K562 (cell line): ENCODE measurements around the gene RTN4. TPM values are rescaled to one million over a fixed set of nuclear protein-coding genes. Genes with fewer than 3 reads are reported as not detected.

Experiments
- BACH1 ChIP-seq: fragments of 200-800 bp; sonication (Bioruptor generic); IDR thresholded peaks from 2 replicates; pipeline ENCODE4 v1.6.1; 2016; ENCODE audit warnings: missing genetic modification characterization, missing compliant biosample characterization
- CHD7 ChIP-seq: fragments of 200-600 bp; sonication (generic); IDR thresholded peaks from one replicate; pipeline ENCODE4 v1.6.1; 2012; ENCODE audit warnings: mild to moderate bottlenecking, low read depth, low read length, inconsistent platforms
- CTBP1 ChIP-seq: fragments of 450-650 bp; IDR thresholded peaks from 2 replicates; pipeline ENCODE4 v1.6.1; 2016; ENCODE audit warnings: borderline replicate concordance
- ETS2 ChIP-seq: IDR thresholded peaks from 2 replicates; pipeline ENCODE4 v1.6.1; 2016; ENCODE audit warnings: borderline replicate concordance, missing genetic modification characterization, mild to moderate bottlenecking, moderate library complexity, missing compliant biosample characterization; ENCODE audit not compliant: poor library complexity, severe bottlenecking
- FOXJ3 ChIP-seq: sonication (generic); formaldehyde crosslinking; IDR thresholded peaks from 2 replicates; pipeline ENCODE4 v1.4.0; 2020; ENCODE audit warnings: mild to moderate bottlenecking, missing genetic modification reagents
- HDAC1 ChIP-seq, 2 experiments: fragments of 450-650 bp; IDR thresholded peaks; 2 replicates each; pipeline ENCODE4 v1.6.1; 2016 to 2017; ENCODE audit warnings: inconsistent platforms in 1 of 2, mild to moderate bottlenecking in 1 of 2, moderate library complexity in 1 of 2
- HDAC6 ChIP-seq: IDR thresholded peaks from 2 replicates; pipeline ENCODE4 v1.6.1; 2012; ENCODE audit warnings: low read depth, mild to moderate bottlenecking, control low read depth, inconsistent platforms, low read length, moderate library complexity
- HOXB6 ChIP-seq: fragments of 250-450 bp; sonication (Bioruptor Pico); IDR thresholded peaks from 2 replicates; pipeline ENCODE4 v1.5.1; 2022; ENCODE audit warnings: mild to moderate bottlenecking, borderline replicate concordance
- KLF10 ChIP-seq: fragments of 250-450 bp; sonication (Bioruptor Pico); IDR thresholded peaks from 2 replicates; pipeline ENCODE4 v1.6.1; 2021; ENCODE audit warnings: matching md5 sums
- KLF6 ChIP-seq: fragments of 250-450 bp; sonication (Bioruptor Pico); IDR thresholded peaks from 2 replicates; pipeline ENCODE4 v1.4.0; 2020; ENCODE audit warnings: mild to moderate bottlenecking, moderate library complexity, borderline replicate concordance
- POLR3A ChIP-seq: IDR thresholded peaks from 2 replicates; pipeline ENCODE4 v1.6.1; 2011; ENCODE audit warnings: borderline replicate concordance, mild to moderate bottlenecking, moderate library complexity; ENCODE audit not compliant: insufficient read length, insufficient read depth; ENCODE audit errors: extremely low read depth
- RCOR1 ChIP-seq, 2 experiments: IDR thresholded peaks; 2 replicates each; pipeline ENCODE4 v1.6.1; 2012; ENCODE audit warnings: low read depth in 2 of 2, low read length in 2 of 2, borderline replicate concordance in 1 of 2, improper control_type of control experiment in 1 of 2
- SMARCE1 ChIP-seq: fragments of 450-650 bp; IDR thresholded peaks from 2 replicates; pipeline ENCODE4 v1.7.1; 2016; ENCODE audit warnings: mild to moderate bottlenecking
- TFAP4 ChIP-seq: sonication (generic); formaldehyde crosslinking; IDR thresholded peaks from 2 replicates; pipeline ENCODE4 v1.8.0; 2022; ENCODE audit warnings: missing genetic modification reagents, mild to moderate bottlenecking, moderate library complexity, borderline replicate concordance
- ZNF77 ChIP-seq: fragments of 250-450 bp; sonication (Bioruptor Pico); IDR thresholded peaks from 2 replicates; pipeline ENCODE4 v1.5.0; 2020
- polyA plus RNA-seq, 8 experiments: library from polyadenylated mRNA; depleted of rRNA in 4 of 8; stranded (reverse) in 5 of 8; unstranded in 3 of 8; fragments of >200 nt; fragmentation: Nextera tagmentation in 2 of 8; fragmentation: Illumina TruSeq in 1 of 8; extraction: Ambion mirVana in 2 of 8; extraction: Trizol in 1 of 8; gene quantifications; 2 replicates each; pipeline versions ENCODE4 v1.2.1 to v1.2.3, GENCODE V29; 2011 to 2014; ENCODE audit warnings: inconsistent platforms in 1 of 8, missing spikeins in 1 of 8
- total RNA-seq, 7 experiments: library from RNA; depleted of rRNA in 6 of 7; stranded (reverse); fragments of >200 nt in 6 of 7; fragmentation: Illumina TruSeq in 2 of 7; extraction: Trizol in 2 of 7; gene quantifications; 2 replicates each; pipeline versions ENCODE4 v1.2.1 to v1.2.3, GENCODE V29; 2011 to 2021; ENCODE audit warnings: low replicate concordance in 1 of 7

Gene RTN4
- total and polyA plus RNA-seq, 9 of the 15 experiments (the other 6 are each of a cell fraction or from before 2014, with no cell fraction given): 73.0 to 248 (median 116) TPM

GRCh38 chr2:55097461-55098410, 47.5 kb upstream of the RTN4 start (continued):
- TF ChIP-seq CHD7: no peak
- 0 out of 4 replicates have a peak, but pooled peaks of 1 of the 2 experiments have one; percentile 26 for TF ChIP-seq RCOR1 (IDR thresholded peaks at IDR 0.05; ENCODE audit: borderline replicate concordance in 1 of 2, low read depth in 2 of 2, low read length in 2 of 2)
- TF ChIP-seq POLR3A: no peak
- TF ChIP-seq BACH1: no peak
- TF ChIP-seq TFAP4 (CRISPR knock-in tag): peak; percentile 52; the same call in 1 of the 2 replicates
- 0 out of 4 replicates have a peak, but pooled peaks of 1 of the 2 experiments have one; percentile 49 for TF ChIP-seq HDAC1 (IDR thresholded peaks at IDR 0.05)
- TF ChIP-seq HDAC6: no peak
- no peak for TF ChIP-seq FOXJ3 (CRISPR knock-in tag)
- TF ChIP-seq KLF10 (CRISPR knock-in tag): no peak
- TF ChIP-seq HOXB6: no peak
- peak; percentile 78 for TF ChIP-seq CTBP1
- TF ChIP-seq SMARCE1: peak; percentile 32; the same call in 1 of the 2 replicates
- no peak for TF ChIP-seq ETS2
- no peak for TF ChIP-seq KLF6 (CRISPR knock-in tag)
- TF ChIP-seq ZNF77 (CRISPR knock-in tag): no peak
